Measurements from ENCODE around the gene TRIM17.

The TRIM17 gene

DNA sequence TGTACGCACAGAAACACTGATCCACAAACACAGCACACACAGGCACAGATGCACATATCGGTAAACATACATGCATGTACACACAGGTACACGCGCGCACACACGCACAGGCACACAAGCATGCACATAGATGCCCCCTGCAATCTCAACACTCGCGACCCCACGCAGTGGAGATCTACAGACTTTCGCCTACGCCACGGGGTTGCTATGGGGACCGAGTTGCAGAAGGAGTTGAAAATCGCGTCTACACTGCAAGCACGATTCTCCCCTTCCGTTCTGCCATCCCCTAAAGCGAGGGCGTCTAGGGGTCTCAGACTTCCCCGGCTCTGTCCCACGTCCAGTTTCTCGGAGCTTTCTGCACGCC is 826 bp downstream of the TRIM17 start:
- DNase-seq: no peak

DNA sequence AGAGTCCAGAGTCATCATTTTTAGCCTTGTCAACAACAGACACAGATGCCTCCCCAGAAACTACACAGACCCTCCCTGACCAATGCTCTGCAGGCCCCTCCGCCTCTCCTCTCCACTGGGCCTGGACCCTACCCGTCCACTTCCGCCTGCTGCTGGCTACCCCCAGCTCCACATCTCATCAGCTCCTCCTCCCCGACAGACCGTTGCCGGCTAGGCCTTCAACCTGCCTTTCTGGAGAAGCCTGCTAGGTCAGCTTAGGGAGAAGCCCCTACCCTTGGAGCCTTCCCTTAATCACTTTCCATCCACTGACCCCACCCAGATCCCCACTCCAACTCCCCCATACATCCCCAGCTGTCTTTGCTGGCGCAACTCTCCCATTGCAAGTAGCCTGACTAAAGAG is 1.4 kb downstream of the TRIM17 start:
- DNase-seq: no peak

DNA sequence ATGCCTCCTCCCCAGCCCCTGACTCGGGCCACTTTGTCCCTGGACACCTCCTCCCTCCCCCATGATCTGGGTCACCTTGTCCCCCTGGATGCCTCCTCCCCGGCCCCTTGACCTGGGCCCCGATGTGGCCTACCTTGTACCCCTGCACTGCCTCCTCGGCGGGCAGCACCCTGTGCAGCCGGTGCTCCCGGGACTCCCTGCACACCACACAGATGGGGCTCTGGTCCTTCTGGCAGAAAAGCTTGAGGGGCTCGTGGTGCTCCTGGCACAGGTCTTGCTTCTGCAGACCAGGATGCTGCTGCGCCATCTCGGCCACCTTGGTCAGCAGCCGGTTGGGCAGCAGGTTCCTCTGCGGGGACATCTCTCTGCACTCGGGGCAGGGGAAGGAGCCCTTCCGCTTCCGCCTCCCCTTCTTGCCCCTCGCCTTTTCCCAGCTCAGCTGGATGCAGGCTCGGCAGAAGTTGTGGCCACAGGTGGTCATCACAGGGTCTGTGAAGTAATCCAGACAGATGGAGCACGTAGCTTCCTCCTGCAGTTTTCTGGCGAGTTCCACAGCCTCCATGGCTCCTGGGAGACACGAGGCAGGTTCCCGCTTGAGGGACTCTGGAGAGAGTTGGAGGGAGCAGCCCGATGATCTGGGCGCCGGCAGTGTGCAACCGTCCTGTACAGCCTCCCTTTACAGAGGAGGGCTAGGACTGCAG is 2.0 kb downstream of the TRIM17 start:
- DNase-seq: no peak

GRCh38 chr1:228413241-228414010 is 3.2 kb downstream of the TRIM17 start:
- no peak for DNase-seq

GRCh38 chr1:228411548-228412430 is 4.9 kb downstream of the TRIM17 start:
- no peak for DNase-seq

DNA sequence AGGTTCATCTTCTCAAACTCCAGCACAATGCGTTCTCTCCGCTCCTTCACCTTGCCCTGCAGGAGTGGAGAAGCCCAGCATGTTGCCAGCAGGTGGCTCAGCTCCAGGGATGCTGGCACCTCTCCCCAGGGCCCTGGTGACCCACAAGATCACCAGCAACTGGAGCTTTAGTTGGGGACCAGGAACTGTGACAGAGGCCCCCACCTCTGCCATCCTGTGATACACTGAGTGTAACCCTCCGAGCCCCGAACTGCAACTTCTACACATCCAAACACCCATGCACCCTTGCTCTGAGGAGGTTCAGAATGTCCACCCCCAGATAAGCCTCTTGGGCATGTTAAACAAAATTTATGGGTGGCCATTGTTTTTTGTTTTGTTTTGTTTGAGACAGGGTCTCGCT is 5.5 kb downstream of the TRIM17 start:
- DNase-seq: no peak

DNA sequence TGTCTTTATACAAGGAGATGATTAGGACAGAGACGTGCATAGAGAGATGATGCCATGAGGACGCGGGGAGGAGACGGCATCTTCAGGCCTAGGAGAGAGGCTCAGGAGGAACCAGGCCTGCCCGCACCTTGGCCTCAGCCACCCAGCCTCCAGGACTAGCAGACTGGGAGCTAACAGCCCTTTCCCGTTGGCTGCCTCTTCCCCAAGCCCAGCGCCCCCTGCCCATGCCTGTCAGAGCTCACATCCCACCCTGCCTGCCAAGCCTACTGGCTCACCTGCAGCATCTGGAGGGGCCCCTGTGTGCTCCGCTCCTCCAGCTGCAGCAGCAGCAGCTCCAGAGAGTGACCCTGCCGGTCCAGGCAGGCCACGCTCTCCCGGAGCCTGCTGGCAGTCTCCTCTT is 6.0 kb downstream of the TRIM17 start:
- no peak for DNase-seq

GRCh38 chr1:228410015-228410414 is 6.6 kb downstream of the TRIM17 start:
- DNase-seq: peak; percentile 8

- DNase-seq: no peak
Observed at GRCh38 chr1:228408869-228409805, 7.5 kb downstream of the TRIM17 start.

DNA sequence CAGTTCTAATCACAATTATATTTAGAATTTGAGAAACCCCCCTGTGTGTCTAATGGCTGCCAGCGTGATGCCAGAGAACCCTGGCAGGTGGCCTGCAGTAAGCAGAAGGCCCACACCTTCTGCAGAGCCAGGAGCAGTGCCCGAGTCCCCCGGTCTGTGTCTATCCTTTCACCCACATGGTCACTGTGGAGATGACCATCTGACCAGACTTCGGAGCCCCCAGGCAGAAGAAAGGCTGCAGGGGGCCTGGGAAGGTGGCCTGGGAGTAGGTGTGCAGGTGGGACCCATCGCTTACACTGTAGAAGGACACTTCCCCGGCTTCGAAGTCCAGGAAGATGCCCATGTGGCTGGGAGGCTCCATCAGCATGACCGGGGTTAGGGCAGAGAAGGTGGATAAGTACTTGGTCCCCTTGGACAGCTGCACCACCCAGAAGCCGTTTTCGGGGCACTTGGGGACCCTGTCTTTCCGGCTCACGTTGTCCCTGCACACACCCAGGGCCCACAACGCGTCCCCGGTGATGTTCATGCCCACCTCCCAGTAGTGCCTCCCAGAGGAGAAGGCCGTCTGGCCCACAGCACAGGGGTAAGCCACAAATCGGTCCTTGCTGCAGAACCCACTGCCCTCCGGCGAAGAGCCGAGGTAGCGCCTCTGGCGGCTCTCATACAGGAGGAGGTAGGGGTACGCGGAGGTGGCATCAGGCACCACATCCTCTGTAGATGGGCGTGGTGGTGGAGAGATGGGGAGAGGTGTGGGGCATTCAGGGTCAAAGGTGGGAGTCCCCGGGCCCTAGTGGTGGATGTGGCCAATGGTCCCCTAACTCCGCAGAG is 8.4 kb downstream of the TRIM17 start:
- no peak for DNase-seq

GRCh38 chr1:228407106-228408040 is 9.3 kb downstream of the TRIM17 start:
- DNase-seq: peak; percentile 64

DNA sequence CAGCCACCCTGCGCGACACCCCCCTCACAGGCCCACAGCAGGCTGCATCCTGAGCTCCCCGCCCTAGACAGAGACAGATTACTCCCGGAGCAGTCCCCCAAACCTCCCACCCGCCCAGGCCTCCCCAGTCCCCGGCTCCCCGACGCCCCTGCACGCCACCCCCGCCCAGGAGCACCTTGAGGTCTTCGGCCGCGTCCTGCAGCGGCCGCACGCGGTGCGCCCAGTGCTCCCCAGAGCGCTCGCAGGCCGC is 10.8 kb downstream of the TRIM17 start:
- DNase-seq: no peak

GRCh38 chr1:228405200-228405978 is 11.3 kb downstream of the TRIM17 start:
- DNase-seq: no peak

DNA sequence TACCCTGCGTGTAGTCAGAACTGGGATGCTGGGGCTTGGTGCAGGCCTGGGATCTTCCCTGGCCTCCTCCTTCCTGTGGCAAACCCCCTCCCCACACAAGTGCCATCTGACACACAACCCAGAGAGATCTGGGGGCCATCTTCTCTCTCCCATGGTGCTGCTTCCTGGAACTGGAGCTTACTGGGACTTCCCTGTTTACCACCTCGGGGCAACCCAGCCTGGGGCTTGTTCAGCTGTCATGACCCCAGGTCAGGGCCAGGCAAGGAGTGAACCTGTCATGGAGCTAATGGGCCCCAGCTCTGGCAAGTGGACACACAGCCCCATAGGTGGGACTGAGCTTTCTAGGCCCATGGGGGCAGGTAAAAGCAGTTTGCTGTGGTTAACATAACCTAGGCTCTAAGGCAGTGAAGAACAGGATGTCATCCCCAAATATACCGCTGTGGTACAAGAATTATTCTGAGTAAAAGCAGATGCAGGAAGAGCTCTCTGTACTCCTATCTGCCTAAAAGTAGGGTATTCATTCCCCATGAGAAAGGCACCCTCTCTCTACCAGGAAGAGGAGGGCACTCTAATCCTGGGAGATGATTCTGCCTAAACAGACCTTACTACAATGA is 12.4 kb downstream of the TRIM17 start:
- no peak for DNase-seq

DNA sequence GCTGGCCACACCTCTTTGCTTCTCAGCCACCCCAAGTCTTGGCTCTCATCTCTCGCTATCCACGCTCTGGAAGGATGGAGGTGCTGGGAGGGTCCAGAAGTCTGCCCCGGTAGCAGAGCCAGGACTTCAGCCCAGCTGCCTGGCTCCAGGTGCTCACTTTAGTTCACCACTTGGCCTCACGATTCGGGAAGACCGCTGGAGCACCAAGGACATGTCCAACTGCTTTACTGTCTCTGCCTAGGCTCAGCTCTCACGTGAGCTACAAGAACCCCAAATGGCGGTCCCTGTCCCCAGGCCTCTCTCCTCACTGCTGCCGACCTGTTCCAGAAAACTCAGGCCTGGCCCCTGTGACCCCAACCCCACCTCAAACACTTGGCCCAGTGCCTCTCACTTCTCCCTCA is 13.4 kb downstream of the TRIM17 start:
- DNase-seq: no peak

DNA sequence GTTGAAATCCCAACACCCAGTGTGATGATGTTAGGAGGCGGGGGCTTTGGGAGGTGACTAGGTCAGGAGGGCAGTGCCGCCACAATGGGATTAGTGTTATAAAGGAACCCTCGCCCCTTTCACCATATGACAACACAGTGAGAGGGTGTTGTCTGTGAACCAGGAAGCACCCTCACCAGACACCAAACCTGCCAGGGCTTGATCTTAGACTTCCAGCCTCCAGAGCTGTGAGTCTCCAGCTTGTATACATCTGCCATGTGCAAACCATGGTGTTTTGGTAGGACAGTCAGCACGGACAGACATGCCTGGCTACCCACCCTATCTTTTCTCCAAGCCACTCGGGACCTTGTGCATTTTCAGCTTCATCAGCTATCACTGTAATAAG is 14.0 kb downstream of the TRIM17 start:
- DNase-seq: no peak

GRCh38 chr1:228401782-228402640 is 14.7 kb downstream of the TRIM17 start:
- no peak for DNase-seq

- no peak for DNase-seq
Observed at GRCh38 chr1:228400692-228401454, 15.8 kb downstream of the TRIM17 start.

Data from fibroblast of skin of right biceps (primary cell).